HG02588 (cell line): ENCODE results near the gene CDCA4.

Experiments
- ATAC-seq: cut with Tn5 transposase; IDR thresholded peaks from one replicate; pipeline ENCODE4 v1.9.1; 2021; ENCODE audit warnings: mild to moderate bottlenecking, moderate library complexity; ENCODE audit not compliant: unreplicated experiment

CDCA4 gene

GRCh38 chr14:104965561-104966231 is 55.2 kb downstream of the CDCA4 start:
- ATAC-seq = no peak

GRCh38 chr14:104964546-104964945 is 56.3 kb downstream of the CDCA4 start:
- ATAC-seq = no peak
